ENCODE data around the gene CASK. TPM values are rescaled to one million over a fixed set of nuclear protein-coding genes. Genes with fewer than 3 reads are reported as not detected.
"Not testable (repeated sequence)": the region's sequence is repeated elsewhere in the genome, so short reads cannot be mapped to it uniquely, and the experiment has no call there.

The CASK gene
- polyA plus RNA-seq, 2 donors: 5.2 to 7.7 TPM

DNA sequence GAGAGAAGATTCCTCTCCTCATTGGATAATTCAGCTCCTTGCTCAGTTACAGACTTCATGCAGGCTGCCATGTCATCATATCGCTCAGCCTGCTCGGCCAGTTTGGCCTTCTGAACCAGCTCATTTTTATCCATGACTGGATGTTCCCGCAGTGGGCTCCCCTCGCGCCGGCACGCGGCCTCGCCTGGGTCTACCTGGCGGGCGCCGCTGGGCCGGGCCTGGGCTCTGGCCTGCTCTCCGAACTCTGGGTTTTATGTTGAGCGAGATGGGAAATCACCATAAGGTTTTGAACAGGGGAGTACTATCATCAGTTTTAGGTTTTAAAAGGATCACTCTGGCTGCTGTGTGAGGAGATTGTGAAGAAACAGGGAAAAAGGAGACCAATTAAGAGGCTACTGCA lies 247.0 kb downstream of the CASK start:
- not testable (repeated sequence) for H3K9me3 ChIP-seq (ENCODE audit: control insufficient read depth in 2 of 2, insufficient read depth in 1 of 2, low read depth in 1 of 2, low read length in 1 of 2); H3K36me3 ChIP-seq (ENCODE audit: control insufficient read depth in 2 of 2, insufficient read depth in 2 of 2, low read length in 1 of 2); H3K27me3 ChIP-seq (ENCODE audit: control insufficient read depth in 1 of 2, insufficient read depth in 2 of 2, low read length in 2 of 2); H3K4me3 ChIP-seq (ENCODE audit: low read depth in 1 of 2, low read length in 2 of 2); H3K4me1 ChIP-seq (ENCODE audit: control insufficient read depth in 2 of 2, insufficient read depth in 2 of 2, low read length in 1 of 2); H3K27ac ChIP-seq (ENCODE audit: low read depth in 2 of 2, low read length in 1 of 2)
- 91 to 97% methylated on average over 15 of the region's 15 CpGs for WGBS, 2 donors

DNA sequence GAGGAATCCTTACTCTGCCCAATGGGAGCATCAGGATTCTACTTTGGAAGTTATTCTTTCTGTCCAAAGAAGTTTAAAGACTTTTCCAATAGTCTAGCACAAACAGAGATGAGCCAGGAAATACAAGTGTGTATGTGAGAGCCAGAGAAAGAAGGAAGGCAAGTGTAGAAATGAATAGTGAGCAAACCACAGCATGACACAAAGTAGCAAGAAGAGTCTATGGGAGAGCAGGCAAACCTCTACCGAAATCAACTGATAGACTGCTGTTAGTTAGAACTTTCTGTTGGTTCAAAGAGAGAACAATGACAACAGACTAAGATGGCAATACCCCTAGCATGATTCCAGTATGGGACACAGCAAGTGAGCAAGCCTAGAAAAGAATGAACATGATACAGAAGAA lies 250.7 kb downstream of the CASK start:
- Histone ChIP-seq H3K9me3 (ENCODE audit: control insufficient read depth in 2 of 2, insufficient read depth in 1 of 2, low read depth in 1 of 2, low read length in 1 of 2) (no peaks in the 10 kb centered on the region), H3K27me3 (ENCODE audit: control insufficient read depth in 1 of 2, insufficient read depth in 2 of 2, low read length in 2 of 2) (no peaks in the 10 kb centered on the region), H3K27ac (ENCODE audit: low read depth in 2 of 2, low read length in 1 of 2) (no peak overlapping the region), H3K4me3 (ENCODE audit: low read depth in 1 of 2, low read length in 2 of 2) (no peak overlapping the region), H3K4me1 (ENCODE audit: control insufficient read depth in 2 of 2, insufficient read depth in 2 of 2, low read length in 1 of 2) (no peaks in the 10 kb centered on the region), H3K36me3 (ENCODE audit: control insufficient read depth in 2 of 2, insufficient read depth in 2 of 2, low read length in 1 of 2) (no peaks in the 10 kb centered on the region)
- WGBS, 2 donors: 84 to 92% methylated on average over 1 of the region's 1 CpG

DNA sequence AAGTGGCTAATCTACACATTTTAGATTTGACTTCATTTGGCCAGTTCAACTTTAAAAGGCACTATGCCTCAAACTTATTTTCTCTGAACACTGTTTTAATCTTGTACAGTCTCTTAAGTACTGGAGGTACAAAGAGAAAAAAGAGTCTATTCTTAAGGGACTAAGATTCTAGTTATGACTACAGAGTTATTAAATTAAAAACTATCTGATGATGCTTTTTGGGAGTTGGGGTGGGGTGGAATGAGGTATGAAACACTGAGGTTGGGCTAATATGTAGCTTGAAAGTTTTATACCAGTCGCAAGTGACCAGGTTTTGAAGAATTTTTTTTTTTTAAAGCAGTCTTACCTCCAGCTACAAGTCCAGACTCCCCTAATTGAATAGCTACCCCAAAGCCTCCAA lies 252.3 kb downstream of the CASK start:
- Histone ChIP-seq H3K27ac (ENCODE audit: low read depth in 2 of 2, low read length in 1 of 2) (no peak overlapping the region), H3K4me3 (ENCODE audit: low read depth in 1 of 2, low read length in 2 of 2) (no peak overlapping the region), H3K9me3 (ENCODE audit: control insufficient read depth in 2 of 2, insufficient read depth in 1 of 2, low read depth in 1 of 2, low read length in 1 of 2) (no peaks in the 10 kb centered on the region), H3K4me1 (ENCODE audit: control insufficient read depth in 2 of 2, insufficient read depth in 2 of 2, low read length in 1 of 2) (no peaks in the 10 kb centered on the region), H3K27me3 (ENCODE audit: control insufficient read depth in 1 of 2, insufficient read depth in 2 of 2, low read length in 2 of 2) (no peaks in the 10 kb centered on the region), H3K36me3 (ENCODE audit: control insufficient read depth in 2 of 2, insufficient read depth in 2 of 2, low read length in 1 of 2) (no peaks in the 10 kb centered on the region)
- WGBS, 2 donors: 78 to 90% methylated on average over 1 of the region's 1 CpG

DNA sequence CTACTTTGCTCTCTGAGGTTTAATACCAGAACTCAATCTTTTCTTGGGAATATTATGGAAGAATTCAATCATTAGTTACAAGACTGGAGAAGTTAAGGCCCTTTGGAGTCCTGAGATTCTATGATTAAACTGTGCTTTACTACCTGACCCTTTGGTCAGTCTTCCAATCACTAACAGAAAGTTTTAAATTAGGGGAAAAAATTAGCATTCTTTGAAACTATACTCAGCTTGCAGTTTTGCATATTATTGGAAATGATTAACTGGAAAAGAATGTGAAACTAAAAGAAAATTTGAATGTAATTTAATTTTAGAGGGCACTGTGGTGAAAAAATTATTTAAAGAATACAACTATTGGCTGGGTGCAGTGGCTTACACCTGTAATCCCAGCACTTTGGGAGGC lies 253.2 kb downstream of the CASK start:
- no peak overlapping the region for H3K4me3 ChIP-seq (ENCODE audit: low read depth in 1 of 2, low read length in 2 of 2)
- H3K4me1 ChIP-seq (ENCODE audit: control insufficient read depth in 2 of 2, insufficient read depth in 2 of 2, low read length in 1 of 2): no peaks in the 10 kb centered on the region
- no peaks in the 10 kb centered on the region for H3K9me3 ChIP-seq (ENCODE audit: control insufficient read depth in 2 of 2, insufficient read depth in 1 of 2, low read depth in 1 of 2, low read length in 1 of 2)
- no peak overlapping the region for H3K27ac ChIP-seq (ENCODE audit: low read depth in 2 of 2, low read length in 1 of 2)
- no peaks in the 10 kb centered on the region for H3K27me3 ChIP-seq (ENCODE audit: control insufficient read depth in 1 of 2, insufficient read depth in 2 of 2, low read length in 2 of 2)
- H3K36me3 ChIP-seq (ENCODE audit: control insufficient read depth in 2 of 2, insufficient read depth in 2 of 2, low read length in 1 of 2): no peaks in the 10 kb centered on the region

- WGBS, 2 donors: 88 to 94% methylated on average over 3 of the region's 3 CpGs
- Histone ChIP-seq H3K27me3 (ENCODE audit: control insufficient read depth in 1 of 2, insufficient read depth in 2 of 2, low read length in 2 of 2) (no peaks in the 10 kb centered on the region), H3K9me3 (ENCODE audit: control insufficient read depth in 2 of 2, insufficient read depth in 1 of 2, low read depth in 1 of 2, low read length in 1 of 2) (no peaks in the 10 kb centered on the region), H3K4me1 (ENCODE audit: control insufficient read depth in 2 of 2, insufficient read depth in 2 of 2, low read length in 1 of 2) (no peaks in the 10 kb centered on the region), H3K27ac (ENCODE audit: low read depth in 2 of 2, low read length in 1 of 2) (no peak overlapping the region), H3K4me3 (ENCODE audit: low read depth in 1 of 2, low read length in 2 of 2) (no peak overlapping the region), H3K36me3 (ENCODE audit: control insufficient read depth in 2 of 2, insufficient read depth in 2 of 2, low read length in 1 of 2) (no peaks in the 10 kb centered on the region)
Observed at GRCh38 chrX:41667631-41668030, 255.7 kb downstream of the CASK start.

DNA sequence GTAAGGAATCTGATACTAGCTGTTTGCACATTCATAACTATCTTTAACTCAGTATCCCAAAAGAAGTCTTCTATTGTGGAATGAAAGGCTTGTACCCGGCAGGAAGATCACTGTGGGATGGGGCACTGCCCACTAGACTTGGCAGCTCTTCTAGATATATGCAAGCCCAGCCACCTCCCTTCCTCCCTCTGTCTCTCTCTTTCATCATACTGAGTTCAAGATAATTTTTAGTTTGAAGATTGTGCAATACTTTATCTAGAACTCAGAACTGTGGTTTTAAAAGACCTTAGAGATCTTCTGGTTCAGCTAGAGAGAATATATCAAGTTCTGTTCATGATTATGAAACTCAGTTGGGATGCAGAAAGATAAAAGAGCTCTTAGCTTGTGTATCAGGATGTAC lies 257.1 kb downstream of the CASK start:
- Histone ChIP-seq H3K27me3 (ENCODE audit: control insufficient read depth in 1 of 2, insufficient read depth in 2 of 2, low read length in 2 of 2) (no peaks in the 10 kb centered on the region), H3K27ac (ENCODE audit: low read depth in 2 of 2, low read length in 1 of 2) (no peak overlapping the region), H3K9me3 (ENCODE audit: control insufficient read depth in 2 of 2, insufficient read depth in 1 of 2, low read depth in 1 of 2, low read length in 1 of 2) (no peaks in the 10 kb centered on the region), H3K4me3 (ENCODE audit: low read depth in 1 of 2, low read length in 2 of 2) (no peak overlapping the region), H3K36me3 (ENCODE audit: control insufficient read depth in 2 of 2, insufficient read depth in 2 of 2, low read length in 1 of 2) (no peaks in the 10 kb centered on the region), H3K4me1 (ENCODE audit: control insufficient read depth in 2 of 2, insufficient read depth in 2 of 2, low read length in 1 of 2) (no peaks in the 10 kb centered on the region)
- 48 to 63% methylated on average over 1 of the region's 1 CpG for WGBS, 2 donors

GRCh38 chrX:41665686-41666085 lies 257.7 kb downstream of the CASK start:
- Histone ChIP-seq H3K4me1 (ENCODE audit: control insufficient read depth in 2 of 2, insufficient read depth in 2 of 2, low read length in 1 of 2) (no peaks in the 10 kb centered on the region), H3K27ac (ENCODE audit: low read depth in 2 of 2, low read length in 1 of 2) (no peak overlapping the region), H3K27me3 (ENCODE audit: control insufficient read depth in 1 of 2, insufficient read depth in 2 of 2, low read length in 2 of 2) (no peaks in the 10 kb centered on the region), H3K9me3 (ENCODE audit: control insufficient read depth in 2 of 2, insufficient read depth in 1 of 2, low read depth in 1 of 2, low read length in 1 of 2) (no peaks in the 10 kb centered on the region), H3K4me3 (ENCODE audit: low read depth in 1 of 2, low read length in 2 of 2) (no peak overlapping the region), H3K36me3 (ENCODE audit: control insufficient read depth in 2 of 2, insufficient read depth in 2 of 2, low read length in 1 of 2) (no peaks in the 10 kb centered on the region)
- WGBS, 2 donors: 67 to 68% methylated on average over 2 of the region's 2 CpGs

- no peaks in the 10 kb centered on the region for H3K27me3 ChIP-seq (ENCODE audit: control insufficient read depth in 1 of 2, insufficient read depth in 2 of 2, low read length in 2 of 2)
Observed at GRCh38 chrX:41664908-41665307, 258.4 kb downstream of the CASK start.

DNA sequence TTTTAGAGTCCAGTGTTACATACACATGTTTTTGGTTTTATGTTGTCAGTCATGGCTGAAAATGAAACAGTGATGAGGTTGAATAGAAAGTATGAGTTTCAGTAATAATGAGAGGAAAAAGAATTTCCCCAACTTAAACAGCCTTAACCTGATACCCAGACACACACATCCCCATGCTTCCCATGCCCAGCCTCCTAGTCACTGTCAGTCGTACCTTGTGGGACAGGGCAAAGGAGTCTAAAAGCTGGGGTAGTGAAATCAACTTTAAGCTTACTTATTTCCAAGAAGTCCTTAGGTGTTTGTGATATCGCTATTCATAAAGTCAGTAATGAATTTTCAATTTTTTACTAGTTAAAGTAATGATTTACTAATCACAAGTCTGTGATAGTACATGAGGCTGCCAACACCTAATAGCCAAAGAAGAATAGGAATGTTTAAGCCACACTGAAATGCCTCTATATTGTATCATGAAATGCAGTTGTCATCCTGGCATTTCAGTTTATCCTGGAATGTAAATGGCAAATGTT lies 258.9 kb downstream of the CASK start:
- H3K27ac ChIP-seq (ENCODE audit: low read depth in 2 of 2, low read length in 1 of 2): no peak overlapping the region
- no peaks in the 10 kb centered on the region for H3K27me3 ChIP-seq (ENCODE audit: control insufficient read depth in 1 of 2, insufficient read depth in 2 of 2, low read length in 2 of 2)
- 76 to 84% methylated on average over 2 of the region's 2 CpGs for WGBS, 2 donors
- H3K4me1 ChIP-seq (ENCODE audit: control insufficient read depth in 2 of 2, insufficient read depth in 2 of 2, low read length in 1 of 2): no peaks in the 10 kb centered on the region
- no peaks in the 10 kb centered on the region for H3K9me3 ChIP-seq (ENCODE audit: control insufficient read depth in 2 of 2, insufficient read depth in 1 of 2, low read depth in 1 of 2, low read length in 1 of 2)
- H3K36me3 ChIP-seq (ENCODE audit: control insufficient read depth in 2 of 2, insufficient read depth in 2 of 2, low read length in 1 of 2): no peaks in the 10 kb centered on the region
- no peak overlapping the region for H3K4me3 ChIP-seq (ENCODE audit: low read depth in 1 of 2, low read length in 2 of 2)

More at GRCh38 chrX:41664908-41665307, 258.4 kb downstream of the CASK start:
- no peaks in the 10 kb centered on the region for H3K4me1 ChIP-seq (ENCODE audit: control insufficient read depth in 2 of 2, insufficient read depth in 2 of 2, low read length in 1 of 2)
- no peaks in the 10 kb centered on the region for H3K9me3 ChIP-seq (ENCODE audit: control insufficient read depth in 2 of 2, insufficient read depth in 1 of 2, low read depth in 1 of 2, low read length in 1 of 2)
- no peak overlapping the region for H3K27ac ChIP-seq (ENCODE audit: low read depth in 2 of 2, low read length in 1 of 2)
- no peak overlapping the region for H3K4me3 ChIP-seq (ENCODE audit: low read depth in 1 of 2, low read length in 2 of 2)
- no peaks in the 10 kb centered on the region for H3K36me3 ChIP-seq (ENCODE audit: control insufficient read depth in 2 of 2, insufficient read depth in 2 of 2, low read length in 1 of 2)

- Histone ChIP-seq H3K4me3 (ENCODE audit: low read depth in 1 of 2, low read length in 2 of 2) (no peak overlapping the region), H3K36me3 (ENCODE audit: control insufficient read depth in 2 of 2, insufficient read depth in 2 of 2, low read length in 1 of 2) (no peaks in the 10 kb centered on the region), H3K27me3 (ENCODE audit: control insufficient read depth in 1 of 2, insufficient read depth in 2 of 2, low read length in 2 of 2) (no peaks in the 10 kb centered on the region), H3K9me3 (ENCODE audit: control insufficient read depth in 2 of 2, insufficient read depth in 1 of 2, low read depth in 1 of 2, low read length in 1 of 2) (no peaks in the 10 kb centered on the region), H3K27ac (ENCODE audit: low read depth in 2 of 2, low read length in 1 of 2) (no peak overlapping the region), H3K4me1 (ENCODE audit: control insufficient read depth in 2 of 2, insufficient read depth in 2 of 2, low read length in 1 of 2) (no peaks in the 10 kb centered on the region)
- WGBS, 2 donors: 73 to 91% methylated on average over 2 of the region's 2 CpGs
Observed at GRCh38 chrX:41661366-41662095, 261.8 kb downstream of the CASK start.

Measured in esophagus (tissue), 2 donors.